CD4-positive, alpha-beta T cell treated with Interleukin-4 for 4 hours (primary cell): Measurements from ENCODE around the gene TBC1D2.
"Not testable (repeated sequence)": the region's sequence is repeated elsewhere in the genome, so short reads cannot be mapped to it uniquely, and the experiment has no call there.

Experiments used
- DNase-seq: peaks from one replicate; pipeline ENCODE4 v3.0.0-alpha.2; 2020

Gene TBC1D2, protein sequence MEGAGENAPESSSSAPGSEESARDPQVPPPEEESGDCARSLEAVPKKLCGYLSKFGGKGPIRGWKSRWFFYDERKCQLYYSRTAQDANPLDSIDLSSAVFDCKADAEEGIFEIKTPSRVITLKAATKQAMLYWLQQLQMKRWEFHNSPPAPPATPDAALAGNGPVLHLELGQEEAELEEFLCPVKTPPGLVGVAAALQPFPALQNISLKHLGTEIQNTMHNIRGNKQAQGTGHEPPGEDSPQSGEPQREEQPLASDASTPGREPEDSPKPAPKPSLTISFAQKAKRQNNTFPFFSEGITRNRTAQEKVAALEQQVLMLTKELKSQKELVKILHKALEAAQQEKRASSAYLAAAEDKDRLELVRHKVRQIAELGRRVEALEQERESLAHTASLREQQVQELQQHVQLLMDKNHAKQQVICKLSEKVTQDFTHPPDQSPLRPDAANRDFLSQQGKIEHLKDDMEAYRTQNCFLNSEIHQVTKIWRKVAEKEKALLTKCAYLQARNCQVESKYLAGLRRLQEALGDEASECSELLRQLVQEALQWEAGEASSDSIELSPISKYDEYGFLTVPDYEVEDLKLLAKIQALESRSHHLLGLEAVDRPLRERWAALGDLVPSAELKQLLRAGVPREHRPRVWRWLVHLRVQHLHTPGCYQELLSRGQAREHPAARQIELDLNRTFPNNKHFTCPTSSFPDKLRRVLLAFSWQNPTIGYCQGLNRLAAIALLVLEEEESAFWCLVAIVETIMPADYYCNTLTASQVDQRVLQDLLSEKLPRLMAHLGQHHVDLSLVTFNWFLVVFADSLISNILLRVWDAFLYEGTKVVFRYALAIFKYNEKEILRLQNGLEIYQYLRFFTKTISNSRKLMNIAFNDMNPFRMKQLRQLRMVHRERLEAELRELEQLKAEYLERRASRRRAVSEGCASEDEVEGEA

DNA sequence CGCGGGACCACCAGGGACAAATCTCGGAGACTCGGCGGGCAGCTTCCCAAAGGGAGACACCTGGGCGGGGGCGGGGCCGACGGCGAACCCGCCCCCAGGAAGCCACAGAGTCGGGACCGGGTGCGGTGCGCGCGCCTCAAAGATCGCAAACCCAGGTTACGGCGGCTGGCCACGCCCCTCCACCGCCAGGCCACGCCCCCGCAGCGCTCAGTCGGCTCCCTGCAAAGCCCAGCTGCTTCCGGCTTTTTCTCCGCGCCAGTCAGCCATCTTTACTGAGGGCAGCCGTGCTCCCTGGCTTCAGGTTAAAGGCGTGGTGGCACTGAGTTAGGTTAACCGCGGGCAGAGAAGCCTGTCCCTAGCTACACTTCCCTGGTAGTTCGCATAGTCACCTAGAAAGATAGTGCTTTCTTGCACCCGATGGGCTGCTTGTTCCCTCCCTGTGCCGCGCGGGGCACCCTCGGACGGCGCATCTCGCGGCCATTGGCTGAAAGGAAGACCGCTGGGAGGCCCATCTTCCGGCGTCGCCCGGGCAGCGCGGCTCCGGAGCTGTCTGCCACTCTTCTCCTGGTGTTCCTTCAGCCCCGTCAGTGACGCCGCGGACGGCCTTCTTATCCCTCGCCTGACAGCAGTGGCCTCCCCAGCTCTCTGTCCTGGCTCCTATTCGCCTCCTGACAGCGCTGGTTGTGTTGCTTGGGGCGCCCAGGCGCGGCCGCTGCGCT lies at the start of gene TBC1D2:
TBC1D2 (minus strand) TSS at position 72 of the 719 bp plus-strand sequence. CDS start 108 bp downstream, outside the sequence.
- peak; percentile 97 for DNase-seq

DNA sequence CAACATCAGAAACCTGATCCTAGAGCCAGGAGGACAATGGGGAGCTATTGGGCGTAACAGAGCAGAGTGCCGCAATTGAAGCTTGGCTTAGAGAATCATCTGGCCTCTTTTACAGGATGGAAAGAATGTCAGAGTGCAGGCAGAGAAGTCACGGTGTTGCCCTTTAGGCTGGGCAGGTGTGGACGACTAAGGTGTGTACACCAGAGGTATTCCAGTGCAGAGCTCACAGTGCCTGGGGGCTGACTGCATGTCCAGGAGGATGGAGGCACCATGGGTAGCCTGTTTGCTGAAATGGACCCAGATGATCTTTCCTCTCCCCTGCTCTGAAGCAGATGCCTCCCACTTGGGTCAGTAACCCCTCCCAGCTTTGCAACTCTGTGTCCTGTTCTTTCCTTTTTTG lies 48.9 kb upstream of the TBC1D2 start:
- no peak for DNase-seq

DNA sequence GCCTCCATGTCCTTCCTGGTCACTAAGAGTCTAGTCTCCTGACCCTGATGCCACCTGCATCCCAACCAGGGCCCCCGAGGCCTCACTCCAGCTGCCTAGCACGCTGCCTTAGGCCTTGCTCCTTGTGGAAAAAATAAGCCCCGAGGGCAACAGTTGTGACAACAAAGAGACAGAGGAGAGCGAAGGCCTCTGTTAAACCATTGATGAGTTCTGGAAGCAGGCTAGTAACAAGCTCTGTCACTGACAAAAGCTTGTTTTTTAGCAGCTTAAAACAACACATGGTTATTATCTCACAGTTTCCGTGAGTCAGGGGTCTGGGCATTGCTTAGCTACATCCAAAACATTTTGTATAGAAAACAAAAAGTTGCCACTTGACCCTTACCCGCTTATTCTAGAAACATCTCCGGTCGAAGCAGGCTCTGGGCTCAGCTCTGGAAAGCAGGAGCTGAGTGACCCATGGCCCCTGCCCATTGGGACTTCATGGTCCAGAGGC lies 48.2 kb upstream of the TBC1D2 start:
- DNase-seq = no peak

DNA sequence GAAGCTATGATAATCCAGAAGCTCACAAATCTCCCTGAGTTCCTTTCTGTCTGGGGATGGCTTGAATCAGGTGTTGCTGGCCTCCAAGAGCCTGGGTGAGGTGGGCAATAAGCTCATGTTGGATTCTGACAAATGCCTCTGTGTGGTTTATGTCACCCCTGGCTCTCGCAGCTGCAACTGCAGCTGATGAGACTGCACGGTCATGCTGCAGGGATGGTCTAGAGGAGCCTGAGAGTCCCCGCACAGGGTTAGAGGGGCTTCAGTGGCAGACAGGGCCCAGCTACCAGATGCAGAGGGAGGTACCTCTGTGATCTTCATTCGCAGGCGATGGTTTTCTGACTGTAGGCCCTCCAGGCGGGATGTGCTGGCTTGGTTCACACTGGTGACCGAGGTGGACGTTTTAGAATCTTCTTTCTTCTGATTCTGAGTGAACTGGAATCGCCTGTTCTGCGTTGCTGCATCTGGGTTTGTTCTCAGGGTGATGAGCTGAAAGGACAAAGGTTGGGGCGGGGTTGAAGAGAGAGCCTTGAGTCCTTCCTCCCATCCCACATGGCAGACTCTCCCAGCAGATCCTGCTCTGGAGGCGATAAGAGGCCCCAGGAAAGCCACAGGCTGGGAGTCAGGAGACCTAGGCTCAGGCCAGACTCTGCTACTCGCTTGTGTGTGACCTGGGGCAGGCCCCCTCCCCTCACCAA lies 47.6 kb upstream of the TBC1D2 start:
- DNase-seq = no peak

DNA sequence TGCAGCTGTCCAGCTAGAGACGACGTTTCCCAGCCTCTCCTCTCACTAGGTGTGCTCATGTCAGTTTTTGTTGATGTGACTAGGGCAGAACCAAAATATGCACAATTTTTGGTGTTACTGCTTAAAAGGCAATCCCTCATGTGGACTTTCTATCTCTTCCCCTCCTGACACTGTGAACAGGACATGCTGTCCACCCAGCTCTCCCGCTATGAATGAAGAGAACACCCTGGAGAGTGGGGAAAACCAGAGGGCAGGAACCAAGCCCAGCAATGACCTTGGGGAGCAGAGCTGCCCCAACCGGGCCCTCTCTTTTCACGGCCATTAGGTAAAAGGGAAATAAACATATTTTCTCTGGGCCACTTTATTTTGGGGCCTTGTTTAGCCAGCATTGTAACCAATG lies 46.7 kb upstream of the TBC1D2 start:
- no peak for DNase-seq

DNA sequence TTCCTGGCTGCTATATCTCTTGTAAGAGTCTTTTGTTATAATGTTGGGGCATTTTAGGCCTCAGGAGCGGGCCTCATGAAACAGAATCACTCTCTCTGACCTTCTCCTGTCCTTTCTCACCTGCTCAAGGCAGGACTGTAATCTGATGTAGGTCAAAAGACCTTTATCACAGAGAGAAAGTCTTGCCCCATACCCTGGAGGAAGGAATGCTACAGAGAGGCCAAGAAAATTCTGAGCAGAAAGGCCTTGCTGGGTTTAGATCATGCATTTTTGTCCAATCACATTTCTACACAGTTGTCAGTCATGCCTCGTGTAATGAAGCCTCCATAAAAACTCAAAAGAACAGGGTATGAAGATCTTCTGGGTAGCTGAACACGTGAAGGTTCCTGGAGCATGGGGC lies 45.2 kb upstream of the TBC1D2 start:
- no peak for DNase-seq

DNA sequence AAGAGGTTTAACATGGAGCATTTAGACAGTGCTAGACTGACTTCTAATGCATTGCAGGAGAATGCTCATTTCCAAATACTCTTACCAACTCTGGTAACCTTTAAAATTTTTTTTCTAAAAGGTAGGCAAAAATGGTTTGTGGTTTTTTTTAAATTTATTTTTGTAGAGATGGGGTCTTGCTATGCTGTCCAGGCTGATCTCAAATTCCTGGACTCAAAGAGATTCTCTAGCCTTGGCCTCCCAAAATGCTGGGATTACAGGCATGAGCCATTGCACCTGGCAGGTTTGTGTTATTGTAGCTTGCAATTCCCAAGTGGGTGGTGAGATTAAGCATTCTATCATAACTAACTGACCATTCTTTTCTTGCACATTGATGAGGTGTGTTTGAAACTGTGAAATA lies 43.0 kb upstream of the TBC1D2 start:
- DNase-seq = no peak

DNA sequence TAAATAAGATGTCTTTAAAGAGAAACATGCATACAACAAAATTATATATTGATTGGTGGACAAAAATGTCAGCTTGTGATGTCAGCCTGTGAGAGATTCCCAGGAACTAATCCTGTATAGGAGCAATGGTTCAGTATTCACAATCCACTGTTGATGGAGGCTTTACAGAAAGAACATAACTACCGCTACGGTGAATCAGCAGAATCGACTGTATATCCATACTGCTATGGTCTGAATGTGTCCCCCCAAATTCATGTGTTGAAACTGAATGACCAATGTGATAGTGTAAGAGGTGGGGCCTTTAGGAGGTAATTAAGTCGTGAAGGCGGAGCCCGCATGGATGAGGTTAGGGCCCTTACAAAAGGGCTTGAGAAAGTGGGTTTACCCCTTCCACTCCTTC lies 40.4 kb upstream of the TBC1D2 start:
- DNase-seq = no peak

DNA sequence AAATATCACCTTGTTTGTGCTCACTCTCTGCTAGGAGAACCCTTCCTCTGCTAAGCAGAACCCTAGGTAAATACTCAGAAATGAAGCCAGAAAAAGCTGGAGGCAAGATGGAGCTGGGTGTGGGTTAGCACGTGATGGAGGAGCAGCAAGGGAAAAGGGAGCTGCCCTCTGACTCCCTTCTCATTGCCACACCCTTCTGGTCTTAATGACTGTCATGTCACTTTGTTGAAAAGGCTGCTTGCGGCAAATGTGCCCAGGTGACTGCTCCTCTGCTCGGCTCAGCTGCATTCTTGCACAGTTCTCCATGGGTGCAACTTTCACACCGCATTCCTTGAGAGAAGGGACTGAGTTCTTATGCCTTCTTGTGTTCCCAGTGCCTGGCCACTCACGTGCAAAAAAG lies 36.4 kb upstream of the TBC1D2 start:
- DNase-seq = no peak

DNA sequence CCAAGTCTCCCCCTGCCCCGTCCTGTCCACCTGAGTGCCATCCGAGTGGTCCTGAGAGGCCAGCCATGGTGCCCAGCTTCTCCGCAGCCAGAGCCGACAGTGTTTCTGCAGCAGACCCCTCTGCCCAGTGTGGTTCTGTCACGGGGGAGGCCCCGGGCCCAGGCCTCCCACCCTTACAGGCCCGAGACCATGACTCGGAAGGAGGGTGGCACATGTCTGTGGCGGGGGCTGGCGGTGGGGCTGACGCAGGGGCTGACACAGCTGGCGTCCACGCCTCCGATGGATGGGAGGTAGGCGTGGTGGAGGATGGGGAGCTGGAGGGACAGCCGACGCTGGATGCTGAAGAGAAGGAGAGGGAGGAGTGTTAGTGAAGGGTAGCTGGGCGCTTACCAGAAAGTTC lies 35.0 kb upstream of the TBC1D2 start:
- DNase-seq = no peak

DNA sequence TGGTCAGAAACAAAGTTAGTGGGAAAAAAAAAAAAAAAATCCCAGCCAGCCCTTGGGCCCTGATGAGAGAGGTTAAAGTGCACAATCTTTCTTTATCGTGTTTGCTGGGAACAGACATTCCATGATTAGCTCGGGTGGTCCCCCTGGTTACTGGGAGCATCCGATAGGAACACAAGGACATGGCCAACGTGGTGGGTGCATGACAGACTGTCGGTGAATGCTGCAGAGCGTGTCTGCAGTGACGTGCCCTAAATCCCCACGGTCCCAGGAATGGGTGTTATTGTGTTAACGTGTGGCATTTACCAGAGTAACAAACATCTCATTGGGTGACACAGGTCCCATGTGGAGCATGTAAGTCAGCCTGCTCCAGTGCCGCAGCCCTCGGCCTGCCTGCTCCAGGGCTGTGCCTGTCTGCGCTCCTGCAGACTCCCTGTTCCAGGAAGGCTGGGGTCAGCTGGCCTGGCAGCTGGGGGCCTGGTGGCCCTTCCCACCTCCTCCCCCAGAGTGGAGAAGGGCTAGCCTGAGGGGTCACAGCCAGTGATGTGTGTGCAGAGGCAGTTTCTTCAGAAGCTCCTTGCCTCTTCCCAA lies 34.3 kb upstream of the TBC1D2 start:
- DNase-seq = no peak

DNA sequence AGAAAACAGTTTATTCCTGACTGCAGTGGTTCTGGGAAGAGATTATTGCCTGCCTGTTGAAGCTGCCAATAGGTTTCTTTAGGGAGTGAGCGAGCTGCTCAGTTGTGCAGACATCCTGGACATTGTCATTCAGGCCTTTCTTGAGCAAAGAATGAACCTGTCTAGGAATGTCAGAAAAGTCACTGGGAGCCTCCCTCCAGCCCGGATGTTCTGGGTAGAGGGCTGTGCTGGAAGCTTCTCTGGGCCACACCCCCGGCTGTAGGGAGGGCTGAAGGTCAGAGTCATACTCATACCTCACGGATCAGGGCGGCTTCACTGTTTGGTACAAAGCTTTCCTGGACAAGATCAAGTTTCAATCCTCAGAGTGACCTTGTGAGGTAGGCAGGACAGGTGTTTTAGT lies 33.4 kb upstream of the TBC1D2 start:
- no peak for DNase-seq

DNA sequence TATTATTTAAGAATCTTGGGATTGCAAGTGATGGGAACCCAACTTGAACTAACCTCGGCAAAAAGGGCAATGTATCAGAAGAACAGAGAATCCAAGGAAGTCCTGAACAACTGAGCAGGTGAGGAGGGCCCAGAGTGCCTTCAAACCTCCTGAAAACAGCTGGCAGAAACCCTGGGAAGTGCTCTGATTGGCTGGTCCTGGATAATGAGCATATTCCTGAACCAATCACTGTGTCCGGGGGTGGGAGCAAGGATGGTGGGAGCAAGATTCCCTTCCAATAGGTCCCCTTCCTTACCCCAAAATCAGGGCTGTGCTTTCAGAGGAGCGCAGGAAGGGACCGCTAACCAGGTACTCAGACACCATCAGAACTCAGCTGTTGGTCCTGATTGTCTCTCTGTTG lies 31.9 kb upstream of the TBC1D2 start:
- no peak for DNase-seq

DNA sequence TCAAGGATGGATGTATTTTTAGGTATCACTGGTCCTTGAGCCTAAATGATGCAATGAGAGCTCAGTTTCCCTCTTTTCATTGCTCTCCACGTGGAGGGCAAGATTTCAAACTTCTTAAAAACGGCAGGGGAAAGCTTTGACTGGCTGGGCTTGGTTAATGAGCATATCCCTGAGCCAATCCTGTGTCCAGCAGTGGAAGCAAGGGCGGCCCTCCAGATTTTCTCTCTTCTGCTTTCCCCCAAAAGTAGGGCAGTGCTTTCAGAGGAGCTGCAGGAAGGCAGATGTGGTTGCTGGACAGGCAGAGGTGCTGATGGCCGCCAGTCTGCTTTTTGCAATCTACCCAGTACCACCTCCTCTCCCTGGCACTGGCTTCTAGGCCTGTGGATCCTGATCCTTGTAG lies 30.0 kb upstream of the TBC1D2 start:
- no peak for DNase-seq

DNA sequence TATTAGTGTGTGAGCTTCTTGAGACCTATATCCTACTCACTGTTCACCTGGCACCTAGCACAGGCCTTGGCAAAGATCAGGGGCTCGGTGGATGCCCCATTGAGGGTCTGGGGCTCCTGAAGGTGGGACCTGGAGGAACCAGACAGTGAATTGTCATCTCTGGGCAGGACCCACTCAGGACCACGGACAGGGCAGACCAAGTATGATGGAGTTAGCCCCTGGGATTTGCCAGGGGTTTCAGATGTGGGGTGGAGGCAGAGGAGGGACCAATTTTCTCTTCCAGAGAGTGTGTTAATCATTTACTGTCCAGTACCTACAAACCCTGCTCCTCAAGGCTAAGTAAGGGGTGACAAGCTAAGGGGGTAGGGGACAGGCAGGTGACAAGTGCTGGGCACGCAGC lies 29.3 kb upstream of the TBC1D2 start:
- DNase-seq = no peak

DNA sequence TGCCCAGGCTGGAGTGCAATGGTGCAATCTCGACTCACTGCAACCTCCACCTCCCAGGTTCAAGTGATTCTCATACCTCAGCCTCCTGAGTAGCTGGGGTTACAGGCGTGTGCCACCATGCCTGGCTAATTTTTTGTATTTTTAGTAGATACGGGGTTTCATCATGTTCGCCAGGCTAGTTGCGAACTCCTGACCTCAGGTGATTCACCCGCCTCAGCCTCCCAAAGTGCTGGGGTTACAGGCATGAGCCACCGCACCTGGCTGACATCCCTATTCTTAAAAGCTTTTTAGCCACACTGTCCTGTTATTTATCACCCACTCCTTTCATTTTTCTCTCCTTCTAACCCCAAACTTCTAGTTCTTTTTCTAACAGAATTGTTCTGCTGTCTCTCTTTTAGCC lies 27.7 kb upstream of the TBC1D2 start:
- not testable (repeated sequence) for DNase-seq

DNA sequence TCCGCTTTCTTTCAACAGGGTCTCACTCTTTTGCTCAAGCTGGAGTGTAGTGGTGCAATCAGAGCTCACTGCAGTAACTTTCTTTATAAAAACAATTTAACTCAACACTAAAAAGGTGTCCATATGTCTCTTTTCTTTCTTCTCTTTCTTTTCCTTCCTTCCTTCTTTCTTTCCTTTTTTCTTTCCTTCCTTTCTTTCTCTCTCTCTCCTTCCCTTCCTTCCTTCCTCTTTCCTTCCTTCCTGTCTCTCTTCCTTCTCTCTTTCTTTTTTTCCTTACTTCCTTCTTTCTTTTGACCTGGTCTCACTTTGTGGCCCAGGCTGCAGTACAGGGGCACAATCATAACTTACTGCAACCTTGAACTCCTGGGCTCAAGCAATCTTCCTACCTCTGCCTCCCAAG lies 25.8 kb upstream of the TBC1D2 start:
- no peak for DNase-seq

DNA sequence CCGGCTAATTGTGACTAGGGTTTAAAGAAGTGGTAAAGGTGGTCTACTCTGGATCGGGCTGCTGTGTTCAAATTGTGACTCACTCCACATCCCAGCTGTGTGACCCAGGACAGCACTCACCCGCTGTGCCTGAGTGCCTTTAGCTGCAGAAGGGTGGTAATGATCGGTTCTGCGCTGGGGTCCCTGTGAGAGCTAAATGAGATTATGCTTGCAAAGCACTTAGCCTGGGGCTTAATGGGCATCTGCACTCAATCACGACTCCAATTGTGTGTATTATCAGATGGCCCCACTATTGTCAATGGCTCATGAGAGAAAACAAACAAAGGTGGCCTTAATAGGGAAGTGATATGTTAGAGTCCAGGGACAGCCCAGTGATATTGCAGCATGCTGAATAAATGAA lies 25.1 kb upstream of the TBC1D2 start:
- DNase-seq = no peak

DNA sequence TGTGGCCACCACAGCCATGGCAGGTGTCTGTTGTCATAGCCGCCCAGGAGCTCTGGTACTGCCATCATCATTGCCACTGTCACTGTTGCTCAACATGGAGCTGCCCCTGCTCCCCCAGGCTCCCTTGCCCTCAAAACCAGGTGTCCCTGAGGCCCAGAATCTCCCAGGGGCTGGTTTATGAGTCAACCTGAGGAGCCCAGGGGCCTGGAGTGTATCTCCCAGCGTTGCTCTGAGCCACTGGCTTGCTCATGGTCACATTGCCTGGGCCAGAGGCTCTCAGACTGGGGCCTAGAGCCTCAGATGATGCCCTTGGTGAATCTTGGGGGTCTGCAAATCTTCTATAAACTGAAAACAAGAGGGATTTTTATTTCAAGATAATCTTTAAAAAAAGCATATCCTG lies 24.7 kb upstream of the TBC1D2 start:
- no peak for DNase-seq

DNA sequence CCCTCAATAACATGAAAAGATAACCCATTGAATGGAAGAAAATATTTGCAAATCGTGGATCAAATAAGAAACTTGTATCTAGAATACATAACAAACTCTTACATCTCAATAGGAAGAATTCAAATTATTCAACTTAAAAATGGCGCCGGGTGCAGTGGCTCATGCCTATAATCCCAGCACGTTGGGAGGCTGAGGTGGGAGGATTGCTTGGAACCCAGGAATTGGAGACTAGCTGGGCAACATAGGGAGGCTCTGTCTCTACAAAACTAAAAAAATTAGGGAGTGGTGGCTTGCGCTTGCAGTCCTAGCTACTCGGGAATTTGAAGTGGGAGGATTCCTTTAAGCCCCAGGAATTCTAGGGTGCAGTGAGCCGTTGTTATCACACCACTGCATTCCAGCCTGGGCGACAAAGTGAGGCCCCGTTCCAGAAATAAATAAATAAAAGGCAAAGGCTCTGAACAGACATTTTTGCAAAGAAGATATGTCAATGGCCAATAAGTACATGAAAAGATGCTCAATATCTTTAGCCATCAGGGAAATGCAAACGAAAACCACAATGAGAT lies 21.5 kb upstream of the TBC1D2 start:
- no peak for DNase-seq

DNA sequence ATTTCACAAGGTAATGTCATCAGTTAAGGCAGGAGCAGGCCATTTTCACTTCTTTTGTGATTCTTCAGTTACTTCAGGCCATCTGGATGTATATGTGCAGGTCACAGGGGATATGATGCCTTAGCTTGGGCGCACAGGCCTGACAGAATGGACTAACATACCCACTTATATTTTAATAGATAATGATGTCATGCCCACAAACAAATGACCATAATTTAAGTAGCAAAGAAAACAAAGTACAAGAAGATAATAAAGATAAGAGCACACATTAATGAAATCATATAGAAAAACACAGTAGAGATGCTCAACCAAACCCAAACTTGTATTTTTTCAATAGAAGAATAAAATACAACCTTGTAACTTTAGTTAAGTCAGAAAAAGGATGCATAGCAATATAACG lies 19.7 kb upstream of the TBC1D2 start:
- no peak for DNase-seq

DNA sequence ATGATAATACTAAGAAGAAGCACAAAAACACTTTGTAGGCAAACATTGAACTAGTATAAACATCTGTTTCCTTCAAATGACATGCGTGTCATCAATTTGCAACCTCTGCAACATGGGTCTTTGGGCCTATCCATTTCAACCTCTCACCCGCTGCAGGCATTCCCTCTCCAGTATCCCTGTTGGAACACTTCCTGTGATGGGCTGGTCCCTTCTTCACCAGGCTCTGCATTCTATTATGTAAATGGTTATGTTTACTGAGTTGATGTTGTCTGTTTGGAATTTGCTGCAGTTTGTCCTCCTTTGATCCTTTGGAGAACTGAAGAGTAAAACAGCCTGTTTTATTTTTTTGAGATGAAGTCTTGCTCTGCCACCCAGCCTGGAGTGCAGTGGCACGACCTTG lies 16.6 kb upstream of the TBC1D2 start:
- no peak for DNase-seq
